HL-60 (cell line): Measurements from ENCODE around the gene ETV3.

Source experiments
- GABPA ChIP-seq: IDR thresholded peaks from 2 replicates; pipeline ENCODE4 v1.6.1; 2012; ENCODE audit warnings: low read depth
- POLR2AphosphoS5 ChIP-seq: IDR thresholded peaks from 2 replicates; pipeline ENCODE4 v1.6.1; 2012; ENCODE audit warnings: low read depth
- TF ChIP-seq, protein P1 (sequence below): IDR thresholded peaks from one replicate; pipeline ENCODE4 v1.5.1; 2011; ENCODE audit warnings: low read length, control low read depth, inconsistent platforms; ENCODE audit not compliant: insufficient read depth
- TF ChIP-seq, protein P2 (sequence below): IDR thresholded peaks from 2 replicates; pipeline ENCODE4 v1.6.1; 2012; ENCODE audit warnings: low read depth; ENCODE audit not compliant: insufficient replicate concordance

DNA sequence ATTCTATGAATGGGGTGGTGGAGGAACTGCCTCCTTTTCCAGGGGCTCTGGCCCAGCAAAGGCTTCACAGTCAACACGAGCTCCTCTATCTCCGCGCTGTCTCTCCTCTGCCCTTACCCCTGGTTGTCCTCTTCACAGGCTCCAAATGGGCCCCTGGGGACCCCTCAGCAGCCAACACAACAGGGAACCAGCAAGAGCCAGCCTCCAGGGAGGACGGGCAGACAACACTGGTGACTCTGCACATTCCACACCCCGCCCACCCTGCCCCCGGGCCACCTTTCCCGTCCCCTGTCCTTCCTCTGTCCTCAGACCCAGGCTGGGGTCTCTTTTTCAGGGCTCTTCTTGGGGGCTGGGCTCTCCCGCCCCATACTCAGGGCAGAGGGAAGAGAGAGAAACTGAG lies 17.5 kb upstream of the ETV3 start:
- TF ChIP-seq, protein P1, sequence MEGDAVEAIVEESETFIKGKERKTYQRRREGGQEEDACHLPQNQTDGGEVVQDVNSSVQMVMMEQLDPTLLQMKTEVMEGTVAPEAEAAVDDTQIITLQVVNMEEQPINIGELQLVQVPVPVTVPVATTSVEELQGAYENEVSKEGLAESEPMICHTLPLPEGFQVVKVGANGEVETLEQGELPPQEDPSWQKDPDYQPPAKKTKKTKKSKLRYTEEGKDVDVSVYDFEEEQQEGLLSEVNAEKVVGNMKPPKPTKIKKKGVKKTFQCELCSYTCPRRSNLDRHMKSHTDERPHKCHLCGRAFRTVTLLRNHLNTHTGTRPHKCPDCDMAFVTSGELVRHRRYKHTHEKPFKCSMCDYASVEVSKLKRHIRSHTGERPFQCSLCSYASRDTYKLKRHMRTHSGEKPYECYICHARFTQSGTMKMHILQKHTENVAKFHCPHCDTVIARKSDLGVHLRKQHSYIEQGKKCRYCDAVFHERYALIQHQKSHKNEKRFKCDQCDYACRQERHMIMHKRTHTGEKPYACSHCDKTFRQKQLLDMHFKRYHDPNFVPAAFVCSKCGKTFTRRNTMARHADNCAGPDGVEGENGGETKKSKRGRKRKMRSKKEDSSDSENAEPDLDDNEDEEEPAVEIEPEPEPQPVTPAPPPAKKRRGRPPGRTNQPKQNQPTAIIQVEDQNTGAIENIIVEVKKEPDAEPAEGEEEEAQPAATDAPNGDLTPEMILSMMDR: no peak
- TF ChIP-seq POLR2AphosphoS5: no peak
- TF ChIP-seq GABPA: no peak
- TF ChIP-seq, protein P2, sequence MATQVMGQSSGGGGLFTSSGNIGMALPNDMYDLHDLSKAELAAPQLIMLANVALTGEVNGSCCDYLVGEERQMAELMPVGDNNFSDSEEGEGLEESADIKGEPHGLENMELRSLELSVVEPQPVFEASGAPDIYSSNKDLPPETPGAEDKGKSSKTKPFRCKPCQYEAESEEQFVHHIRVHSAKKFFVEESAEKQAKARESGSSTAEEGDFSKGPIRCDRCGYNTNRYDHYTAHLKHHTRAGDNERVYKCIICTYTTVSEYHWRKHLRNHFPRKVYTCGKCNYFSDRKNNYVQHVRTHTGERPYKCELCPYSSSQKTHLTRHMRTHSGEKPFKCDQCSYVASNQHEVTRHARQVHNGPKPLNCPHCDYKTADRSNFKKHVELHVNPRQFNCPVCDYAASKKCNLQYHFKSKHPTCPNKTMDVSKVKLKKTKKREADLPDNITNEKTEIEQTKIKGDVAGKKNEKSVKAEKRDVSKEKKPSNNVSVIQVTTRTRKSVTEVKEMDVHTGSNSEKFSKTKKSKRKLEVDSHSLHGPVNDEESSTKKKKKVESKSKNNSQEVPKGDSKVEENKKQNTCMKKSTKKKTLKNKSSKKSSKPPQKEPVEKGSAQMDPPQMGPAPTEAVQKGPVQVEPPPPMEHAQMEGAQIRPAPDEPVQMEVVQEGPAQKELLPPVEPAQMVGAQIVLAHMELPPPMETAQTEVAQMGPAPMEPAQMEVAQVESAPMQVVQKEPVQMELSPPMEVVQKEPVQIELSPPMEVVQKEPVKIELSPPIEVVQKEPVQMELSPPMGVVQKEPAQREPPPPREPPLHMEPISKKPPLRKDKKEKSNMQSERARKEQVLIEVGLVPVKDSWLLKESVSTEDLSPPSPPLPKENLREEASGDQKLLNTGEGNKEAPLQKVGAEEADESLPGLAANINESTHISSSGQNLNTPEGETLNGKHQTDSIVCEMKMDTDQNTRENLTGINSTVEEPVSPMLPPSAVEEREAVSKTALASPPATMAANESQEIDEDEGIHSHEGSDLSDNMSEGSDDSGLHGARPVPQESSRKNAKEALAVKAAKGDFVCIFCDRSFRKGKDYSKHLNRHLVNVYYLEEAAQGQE: no peak
